ENCODE data around the gene TMEM168. TPM values are rescaled to one million over a fixed set of nuclear protein-coding genes. Genes with fewer than 3 reads are reported as not detected.
"Not testable (repeated sequence)": the region's sequence is repeated elsewhere in the genome, so short reads cannot be mapped to it uniquely, and the experiment has no call there.

Gene TMEM168
- total RNA-seq, 8 experiments from 2014 or later: 6.7 to 29.7 (median 14.3) TPM

DNA sequence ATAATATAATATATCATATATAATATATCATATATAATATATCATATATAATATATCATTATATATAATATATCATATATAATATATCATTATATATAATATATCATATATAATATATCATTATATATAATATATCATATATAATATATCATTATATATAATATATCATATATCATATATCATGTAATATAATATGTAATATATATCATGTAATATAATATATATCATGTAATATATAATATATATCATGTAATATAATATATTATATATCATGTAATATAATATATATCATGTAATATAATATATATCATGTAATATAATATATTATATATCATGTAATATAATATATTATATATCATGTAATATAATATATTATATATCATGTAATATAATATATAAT lies 6.4 kb upstream of the TMEM168 start:
- ATAC-seq (replicated peaks in 6 of 8); H3K27ac ChIP-seq; in situ Hi-C loops (cut with MboI; ENCODE audit: low pct_unique_long_range_greater_than_20kb in 2 of 9, low sequenced_read_pairs in 9 of 9, unreplicated experiment in 9 of 9); H3K4me3 ChIP-seq; H3K4me1 ChIP-seq (replicated peaks in 1 of 2): not testable (repeated sequence)

GRCh38 chr7:112792441-112792840 lies 2.2 kb upstream of the TMEM168 start:
- Histone ChIP-seq H3K27ac (no peak overlapping the region), H3K4me3 (no peak overlapping the region), H3K4me1 (replicated peaks in 1 of 2) (peaks cover 9 to 11% of the 10 kb centered on the region in 2 donors)
- peak in 1 of 8 experiments; percentile 60 for ATAC-seq (replicated peaks in 6 of 8)
- in situ Hi-C loops (cut with MboI; ENCODE audit: low pct_unique_long_range_greater_than_20kb in 2 of 9, low sequenced_read_pairs in 9 of 9, unreplicated experiment in 9 of 9): no loop called here
- 43 to 100% (median 90%) methylated on average over 1 to 3 of the region's 3 CpGs; no CpG with 5 or more reads in 3 of the 10 experiments for WGBS, 10 experiments

DNA sequence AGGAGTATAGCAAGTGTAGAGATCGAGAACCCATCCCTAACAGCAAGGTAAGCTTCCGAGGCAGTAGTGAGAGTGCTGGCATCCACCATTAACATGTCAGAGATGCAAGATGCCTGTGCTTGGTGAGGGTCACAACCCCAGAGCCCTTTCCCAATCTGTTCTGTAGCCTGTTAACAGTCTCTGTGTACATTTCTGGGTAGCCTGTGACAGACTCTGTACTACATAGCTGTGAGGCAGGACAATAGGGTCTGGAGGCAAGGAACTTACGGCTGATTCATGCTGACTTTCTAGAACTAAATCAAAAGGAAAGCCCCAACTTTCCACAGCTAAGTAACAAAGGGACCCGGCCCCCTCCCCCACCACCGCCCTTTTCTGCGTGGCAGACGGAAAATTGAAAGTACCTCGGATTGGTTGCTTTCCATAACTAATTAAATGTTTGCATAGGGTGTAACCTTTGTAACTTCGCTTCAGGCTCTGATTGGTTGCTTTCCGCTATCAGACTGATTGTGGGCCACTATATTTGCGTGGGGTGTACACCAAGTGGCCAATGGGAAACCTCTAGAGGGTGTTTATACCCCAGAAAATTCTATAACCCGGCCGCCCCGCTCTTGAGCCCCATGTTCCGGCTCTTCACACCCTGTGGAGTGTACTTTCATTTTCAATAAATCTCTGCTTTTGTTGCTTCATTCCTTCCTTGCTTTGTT lies 1.4 kb upstream of the TMEM168 start:
- ATAC-seq (replicated peaks in 6 of 8): no peak
- H3K27ac ChIP-seq: no peak overlapping the region
- in situ Hi-C loops (cut with MboI; ENCODE audit: low pct_unique_long_range_greater_than_20kb in 2 of 9, low sequenced_read_pairs in 9 of 9, unreplicated experiment in 9 of 9): no loop called here
- no peak overlapping the region for H3K4me3 ChIP-seq
- peaks cover 9 to 11% of the 10 kb centered on the region in 2 donors for H3K4me1 ChIP-seq (replicated peaks in 1 of 2)
- WGBS, 10 experiments: 81 to 100% (median 96%) methylated on average over 3 to 12 of the region's 15 CpGs; no CpG with 5 or more reads in 2 of the 10 experiments

DNA sequence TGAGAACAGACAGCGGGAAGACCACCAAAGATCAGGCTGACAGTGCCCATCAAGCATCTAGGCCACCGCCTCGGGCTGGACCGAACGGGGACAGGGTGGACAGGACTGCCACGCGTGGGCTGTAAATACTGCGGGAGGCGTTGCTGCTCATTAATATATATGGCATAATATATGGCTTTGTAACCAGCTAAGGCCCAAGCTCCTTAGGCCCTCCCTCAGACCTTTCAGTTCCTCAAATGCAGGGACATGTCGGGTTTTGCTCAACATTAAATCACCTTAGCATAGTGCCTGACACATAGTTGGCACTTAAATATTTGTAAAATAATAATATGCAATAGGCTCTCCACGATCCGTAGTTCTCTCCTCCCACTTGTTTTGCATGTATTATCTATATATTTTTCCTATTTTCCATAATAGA lies 402 bp upstream of the TMEM168 start:
- peak in 5 of 8 experiments; percentile 10 to 75 (median 70) for ATAC-seq (replicated peaks in 6 of 8)
- H3K4me3 ChIP-seq: peak overlapping the region; percentile 64 to 93 (median 69)
- WGBS, 10 experiments: 20 to 95% (median 57%) methylated on average over 1 to 11 of the region's 12 CpGs; no CpG with 5 or more reads in 3 of the 10 experiments
- in situ Hi-C loops (cut with MboI; ENCODE audit: low pct_unique_long_range_greater_than_20kb in 2 of 9, low sequenced_read_pairs in 9 of 9, unreplicated experiment in 9 of 9): no loop called here
- peak overlapping the region; percentile 84 to 89 for H3K27ac ChIP-seq
- H3K4me1 ChIP-seq (replicated peaks in 1 of 2): peaks cover 9 to 11% of the 10 kb centered on the region in 2 donors

DNA sequence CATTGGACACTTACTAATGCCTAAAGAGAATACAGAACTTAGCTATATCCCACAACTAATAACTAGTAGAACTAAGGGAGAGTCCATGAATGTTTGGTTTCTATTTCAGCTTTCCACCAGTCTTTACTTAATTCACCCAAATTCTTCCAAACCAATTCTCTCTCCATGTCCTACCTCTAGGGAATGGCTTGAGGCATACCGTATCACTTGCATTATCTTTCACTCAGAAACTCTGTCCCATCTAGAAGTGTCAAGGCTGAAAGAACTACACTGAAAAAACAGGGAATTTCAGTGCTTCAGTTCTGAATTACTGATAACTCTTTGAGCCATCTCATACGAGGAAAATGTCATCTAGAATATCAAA lies 758 bp downstream of the TMEM168 start:
- peak in 6 of 8 experiments; percentile 1 to 14 (median 4) for ATAC-seq (replicated peaks in 6 of 8)
- Histone ChIP-seq H3K27ac (peak overlapping the region; percentile 84 to 89), H3K4me1 (replicated peaks in 1 of 2) (peaks cover 9 to 11% of the 10 kb centered on the region in 2 donors), H3K4me3 (peak overlapping the region; percentile 64 to 93 (median 69))
- WGBS, 10 experiments: 0 to 6% (median 0%) methylated on average over 1 to 2 of the region's 2 CpGs; no CpG with 5 or more reads in 3 of the 10 experiments
- in situ Hi-C loops (cut with MboI; ENCODE audit: low pct_unique_long_range_greater_than_20kb in 2 of 9, low sequenced_read_pairs in 9 of 9, unreplicated experiment in 9 of 9): no loop called here

DNA sequence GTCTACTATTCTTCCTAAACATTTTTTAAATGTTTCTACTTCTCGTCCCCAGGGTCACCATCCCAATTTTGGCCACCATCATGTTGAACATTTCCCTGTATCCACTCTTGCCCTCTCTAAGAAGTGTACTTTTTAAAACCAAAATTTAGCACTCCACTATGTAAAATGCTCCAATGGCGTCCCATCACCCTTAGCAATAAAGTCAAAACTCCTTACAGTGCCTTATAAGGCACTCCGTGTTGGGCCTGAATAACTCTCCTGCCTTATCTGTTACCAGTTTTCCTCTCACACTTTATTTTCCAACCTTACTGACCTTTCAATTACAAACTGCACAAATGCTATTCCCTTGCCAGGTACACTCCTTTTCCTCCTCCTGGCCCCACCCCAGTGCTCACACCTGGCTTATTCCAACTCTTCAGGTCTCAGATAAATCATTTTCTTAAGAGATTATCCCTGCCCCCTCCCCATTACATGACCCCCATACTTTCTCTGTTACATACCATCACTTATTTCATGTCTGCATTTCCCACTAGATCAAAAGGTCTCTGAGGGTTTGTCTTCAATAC lies 1.3 kb downstream of the TMEM168 start:
- no peak overlapping the region for H3K27ac ChIP-seq
- WGBS, 10 experiments: 83 to 100% (median 92%) methylated on average over 1 to 3 of the region's 3 CpGs; no CpG with 5 or more reads in 2 of the 10 experiments
- peak overlapping the region; percentile 64 to 93 (median 69) for H3K4me3 ChIP-seq
- no peak for ATAC-seq (replicated peaks in 6 of 8)
- H3K4me1 ChIP-seq (replicated peaks in 1 of 2): peaks cover 9 to 11% of the 10 kb centered on the region in 2 donors
- in situ Hi-C loops (cut with MboI; ENCODE audit: low pct_unique_long_range_greater_than_20kb in 2 of 9, low sequenced_read_pairs in 9 of 9, unreplicated experiment in 9 of 9): no loop called here

DNA sequence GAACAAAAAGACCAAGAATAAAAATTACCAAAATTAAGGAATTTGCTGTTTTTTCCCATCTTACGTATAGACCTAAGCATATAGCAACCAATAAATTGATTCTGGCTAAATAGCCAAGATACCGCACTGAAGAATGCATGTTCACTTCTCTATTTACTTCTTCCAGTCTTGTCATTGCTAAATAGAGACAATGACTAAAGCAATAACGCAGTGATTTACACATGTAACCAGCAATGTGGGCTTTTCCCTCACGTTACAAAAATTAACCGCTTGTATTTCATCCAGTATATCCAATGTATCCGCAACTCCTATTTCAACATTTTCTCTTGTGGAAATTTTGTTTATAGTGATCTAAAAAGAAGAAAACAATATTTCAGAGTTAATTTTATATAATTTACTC lies 5.6 kb downstream of the TMEM168 start:
- Histone ChIP-seq H3K4me3 (no peak overlapping the region), H3K27ac (no peak overlapping the region), H3K4me1 (replicated peaks in 1 of 2) (peaks cover 5 to 7% of the 10 kb centered on the region in 2 donors)
- no peak for ATAC-seq (replicated peaks in 6 of 8)
- in situ Hi-C loops (cut with MboI; ENCODE audit: low pct_unique_long_range_greater_than_20kb in 2 of 9, low sequenced_read_pairs in 9 of 9, unreplicated experiment in 9 of 9): no loop called here
- 89 to 100% (median 95%) methylated on average over 4 to 6 of the region's 6 CpGs for WGBS, 10 experiments

DNA sequence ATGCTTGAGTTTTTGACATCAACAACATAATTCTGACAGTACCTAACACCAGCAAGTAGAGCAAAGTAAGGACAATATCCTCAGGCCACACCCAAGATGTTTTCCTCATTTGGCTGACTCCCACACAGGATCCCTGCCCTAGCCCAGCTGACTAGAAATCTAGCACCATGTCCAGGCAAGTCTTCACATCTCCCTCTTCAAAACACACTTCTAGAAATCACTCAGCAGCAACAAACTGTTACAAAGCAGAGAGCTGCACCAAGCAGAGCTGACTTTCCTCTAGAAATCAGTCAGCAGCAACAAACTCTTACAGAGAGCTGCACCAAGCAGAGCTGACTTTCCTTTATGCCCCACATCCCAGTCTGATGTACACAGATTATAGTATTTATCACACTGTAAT lies 7.7 kb downstream of the TMEM168 start:
- H3K4me3 ChIP-seq: no peak overlapping the region
- in situ Hi-C loops (cut with MboI; ENCODE audit: low pct_unique_long_range_greater_than_20kb in 2 of 9, low sequenced_read_pairs in 9 of 9, unreplicated experiment in 9 of 9): no loop called here
- ATAC-seq (replicated peaks in 6 of 8): peak in 2 of 8 experiments; percentile 77 to 99
- no peak overlapping the region for H3K27ac ChIP-seq
- no peaks in the 10 kb centered on the region for H3K4me1 ChIP-seq (replicated peaks in 1 of 2)

DNA sequence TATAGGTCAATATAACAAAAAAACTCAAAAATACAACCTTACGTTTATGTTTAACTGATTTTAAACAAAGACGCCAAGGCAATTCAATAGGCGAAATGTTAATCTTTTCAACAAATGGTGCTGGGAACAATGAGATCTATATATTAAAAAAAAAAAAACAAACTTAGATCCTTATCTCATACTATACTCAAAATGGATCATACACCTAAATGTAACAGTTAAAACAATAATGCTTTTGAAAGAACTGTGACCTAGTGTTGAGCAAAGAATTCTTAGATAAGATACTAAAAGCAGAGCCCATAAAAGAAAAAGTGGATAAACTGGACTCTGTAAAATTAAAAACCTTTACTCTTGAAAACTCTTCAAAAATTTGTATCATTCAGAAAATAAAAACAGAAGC lies 8.6 kb downstream of the TMEM168 start:
- in situ Hi-C loops (cut with MboI; ENCODE audit: low pct_unique_long_range_greater_than_20kb in 2 of 9, low sequenced_read_pairs in 9 of 9, unreplicated experiment in 9 of 9): no loop called here

GRCh38 chr7:112781110-112781509 lies 9.1 kb downstream of the TMEM168 start:
- H3K4me3 ChIP-seq: no peak overlapping the region
- ATAC-seq (replicated peaks in 6 of 8): no peak
- in situ Hi-C loops (cut with MboI; ENCODE audit: low pct_unique_long_range_greater_than_20kb in 2 of 9, low sequenced_read_pairs in 9 of 9, unreplicated experiment in 9 of 9): no loop called here
- no peak overlapping the region for H3K27ac ChIP-seq
- H3K4me1 ChIP-seq (replicated peaks in 1 of 2): no peaks in the 10 kb centered on the region

More for the DNA sequence above, 8.6 kb downstream of the TMEM168 start:
- ATAC-seq (replicated peaks in 6 of 8): no peak
- no peak overlapping the region for H3K4me3 ChIP-seq
- 90 to 100% (median 94%) methylated on average over 3 of the region's 3 CpGs; no CpG with 5 or more reads in 1 of the 10 experiments for WGBS, 10 experiments
- no peak overlapping the region for H3K27ac ChIP-seq
- no peaks in the 10 kb centered on the region for H3K4me1 ChIP-seq (replicated peaks in 1 of 2)

- no peaks in the 10 kb centered on the region for H3K4me1 ChIP-seq (replicated peaks in 1 of 2)
- H3K4me3 ChIP-seq: no peak overlapping the region
- H3K27ac ChIP-seq: no peak overlapping the region
- 53 to 98% (median 78%) methylated on average over 1 to 4 of the region's 4 CpGs; no CpG with 5 or more reads in 1 of the 10 experiments for WGBS, 10 experiments
- in situ Hi-C loops (cut with MboI; ENCODE audit: low pct_unique_long_range_greater_than_20kb in 2 of 9, low sequenced_read_pairs in 9 of 9, unreplicated experiment in 9 of 9): no loop called here
- ATAC-seq (replicated peaks in 6 of 8): peak in 2 of 8 experiments; percentile 17 to 75
These were observed 10.5 kb downstream of the TMEM168 start for GRCh38 chr7:112779667-112780066.

DNA sequence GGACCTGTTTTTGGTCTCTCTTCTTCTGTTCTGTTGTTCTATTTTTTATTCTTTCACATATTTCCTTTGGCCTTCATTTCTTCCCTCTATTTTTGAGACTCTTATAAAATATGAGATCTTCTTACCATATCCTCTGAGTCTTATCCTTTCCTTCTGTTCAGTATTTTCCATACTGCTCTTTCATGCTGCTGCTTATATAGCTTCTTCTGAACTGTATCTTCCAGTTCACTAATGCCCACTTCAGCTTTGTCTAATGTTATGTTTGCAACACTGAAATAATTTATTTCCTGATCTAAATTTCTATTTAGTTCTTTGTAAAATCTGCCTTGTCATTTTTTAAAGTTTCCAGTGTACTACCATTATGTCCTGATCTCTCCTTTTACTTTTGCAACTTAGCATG lies 12.8 kb downstream of the TMEM168 start:
- no peak for ATAC-seq (replicated peaks in 6 of 8)
- Histone ChIP-seq H3K4me1 (replicated peaks in 1 of 2) (no peaks in the 10 kb centered on the region), H3K4me3 (no peak overlapping the region), H3K27ac (no peak overlapping the region)
- in situ Hi-C loops (cut with MboI; ENCODE audit: low pct_unique_long_range_greater_than_20kb in 2 of 9, low sequenced_read_pairs in 9 of 9, unreplicated experiment in 9 of 9): no loop called here

DNA sequence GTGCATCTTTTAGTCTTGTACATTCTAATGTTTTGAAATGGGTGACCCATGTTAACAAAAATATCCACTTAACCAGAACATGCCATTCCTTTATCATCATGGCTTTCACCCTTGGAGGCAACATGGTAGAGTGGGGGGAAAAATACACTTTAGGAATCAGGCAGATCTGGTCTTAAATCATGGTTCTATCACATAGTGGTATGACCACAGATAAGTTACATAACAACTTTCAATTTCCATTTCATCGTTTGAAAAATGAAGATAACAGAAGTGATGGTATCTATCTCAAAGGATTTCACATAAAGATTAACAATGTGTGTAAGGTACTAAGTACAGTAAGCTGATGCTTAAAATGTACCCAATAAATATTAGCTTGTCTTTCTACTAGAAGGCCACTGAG lies 19.0 kb downstream of the TMEM168 start:
- H3K4me3 ChIP-seq: no peak overlapping the region
- WGBS, 10 experiments: 86 to 100% (median 100%) methylated on average over 1 of the region's 1 CpG; no CpG with 5 or more reads in 3 of the 10 experiments
- H3K4me1 ChIP-seq (replicated peaks in 1 of 2): no peaks in the 10 kb centered on the region
- in situ Hi-C loops (cut with MboI; ENCODE audit: low pct_unique_long_range_greater_than_20kb in 2 of 9, low sequenced_read_pairs in 9 of 9, unreplicated experiment in 9 of 9): no loop called here
- no peak overlapping the region for H3K27ac ChIP-seq
- no peak for ATAC-seq (replicated peaks in 6 of 8)

DNA sequence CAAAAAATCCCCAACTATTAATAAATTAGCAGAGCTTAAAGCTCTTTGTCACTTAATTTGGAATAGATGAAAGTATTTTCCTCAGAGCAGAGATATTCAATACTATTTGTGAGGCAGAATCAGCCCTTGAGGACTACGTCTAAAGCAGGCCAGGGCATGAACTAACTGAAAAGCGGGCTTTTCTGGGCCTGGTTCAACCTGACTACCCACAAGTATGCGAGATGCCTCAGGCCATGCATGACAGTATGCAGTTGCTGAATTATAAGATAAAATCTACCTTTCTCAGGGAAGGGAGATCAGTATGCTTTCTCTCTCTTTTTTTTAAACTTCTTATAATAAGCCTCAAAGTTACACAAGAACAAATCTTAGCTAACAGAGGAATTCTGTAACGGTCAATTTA lies 20.1 kb downstream of the TMEM168 start:
- WGBS, 10 experiments: 60 to 100% (median 95%) methylated on average over 1 to 4 of the region's 4 CpGs; no CpG with 5 or more reads in 3 of the 10 experiments
- H3K4me1 ChIP-seq (replicated peaks in 1 of 2): no peaks in the 10 kb centered on the region
- no peak overlapping the region for H3K4me3 ChIP-seq
- in situ Hi-C loops (cut with MboI; ENCODE audit: low pct_unique_long_range_greater_than_20kb in 2 of 9, low sequenced_read_pairs in 9 of 9, unreplicated experiment in 9 of 9): no loop called here
- no peak overlapping the region for H3K27ac ChIP-seq
- peak in 3 of 8 experiments; percentile 28 to 56 (median 44) for ATAC-seq (replicated peaks in 6 of 8)
